ENCODE results near the gene PARP14. TPM values are rescaled to one million over a fixed set of nuclear protein-coding genes. Genes with fewer than 3 reads are reported as not detected.

PARP14 gene
- polyA plus RNA-seq, 1 donor from 2014 or later = not detected

GRCh38 chr3:122760453-122761271 lies 80.0 kb downstream of the PARP14 start:
- Histone ChIP-seq H3K36me3 (ENCODE audit: insufficient read depth, low read length) (no peaks in the 10 kb centered on the region), H3K9me3 (ENCODE audit: low read length) (no peaks in the 10 kb centered on the region), H3K27me3 (ENCODE audit: insufficient read depth, low read depth, low read length) (no peaks in the 10 kb centered on the region), H3K27ac (ENCODE audit: low read length) (peak overlapping the region; percentile 6), H3F3A (ENCODE audit: insufficient read depth, low read length, poor library complexity, severe bottlenecking) (no peaks in the 10 kb centered on the region), H2AFZ (ENCODE audit: low read depth, low read length) (no peak overlapping the region), H3K79me2 (replicated peaks; ENCODE audit: insufficient read depth, low read length) (no peaks in the 10 kb centered on the region), H3K4me3 (ENCODE audit: low read length) (peak overlapping the region; percentile 26), H4K20me1 (ENCODE audit: insufficient read depth) (no peaks in the 10 kb centered on the region), H3K4me2 (ENCODE audit: low read length) (no peak overlapping the region), H3K9me2 (ENCODE audit: insufficient read depth, low read length) (no peaks in the 10 kb centered on the region), H3K9ac (ENCODE audit: low read length) (no peak overlapping the region)
- TF ChIP-seq EZH2 (IDR thresholded peaks at IDR 0.05; ENCODE audit: borderline replicate concordance, insufficient read depth, low read length, poor library complexity, severe bottlenecking) = no peak
- no peak for TF ChIP-seq TAF1 (IDR thresholded peaks at IDR 0.05; ENCODE audit: low read depth)
- TF ChIP-seq MXI1 (conservative IDR thresholded peaks at IDR 0.05; ENCODE audit: poor library complexity, severe bottlenecking) = peak; percentile 71
- TF ChIP-seq REST (IDR thresholded peaks at IDR 0.05; ENCODE audit: borderline replicate concordance) = no peak
- no peak for TF ChIP-seq POLR2AphosphoS5 (IDR thresholded peaks at IDR 0.05)
- no peak for TF ChIP-seq EP300 (conservative IDR thresholded peaks at IDR 0.05; ENCODE audit: poor library complexity, severe bottlenecking)
- no peak for TF ChIP-seq CTCF (IDR thresholded peaks at IDR 0.05; ENCODE audit: poor library complexity, severe bottlenecking)
- no peak for TF ChIP-seq SMC3 (conservative IDR thresholded peaks at IDR 0.05; ENCODE audit: poor library complexity)

GRCh38 chr3:122766430-122766829 lies 85.8 kb downstream of the PARP14 start:
- H3K9me3 ChIP-seq (ENCODE audit: low read length) = no peaks in the 10 kb centered on the region
- no peaks in the 10 kb centered on the region for H3F3A ChIP-seq (ENCODE audit: insufficient read depth, low read length, poor library complexity, severe bottlenecking)
- no peak overlapping the region for H3K4me2 ChIP-seq (ENCODE audit: low read length)
- H3K27ac ChIP-seq (ENCODE audit: low read length) = no peak overlapping the region
- H3K9ac ChIP-seq (ENCODE audit: low read length) = no peak overlapping the region
- H3K36me3 ChIP-seq (ENCODE audit: insufficient read depth, low read length) = no peaks in the 10 kb centered on the region
- H4K20me1 ChIP-seq (ENCODE audit: insufficient read depth) = no peaks in the 10 kb centered on the region
- no peaks in the 10 kb centered on the region for H3K9me2 ChIP-seq (ENCODE audit: insufficient read depth, low read length)
- H2AFZ ChIP-seq (ENCODE audit: low read depth, low read length) = no peak overlapping the region
- TF ChIP-seq EZH2 (IDR thresholded peaks at IDR 0.05; ENCODE audit: borderline replicate concordance, insufficient read depth, low read length, poor library complexity, severe bottlenecking) (no peak), RAD21 (conservative IDR thresholded peaks at IDR 0.05) (no peak), EP300 (conservative IDR thresholded peaks at IDR 0.05; ENCODE audit: poor library complexity, severe bottlenecking) (no peak), CTCF (IDR thresholded peaks at IDR 0.05; ENCODE audit: poor library complexity, severe bottlenecking) (no peak), REST (IDR thresholded peaks at IDR 0.05; ENCODE audit: borderline replicate concordance) (no peak), MXI1 (conservative IDR thresholded peaks at IDR 0.05; ENCODE audit: poor library complexity, severe bottlenecking) (no peak), SMC3 (conservative IDR thresholded peaks at IDR 0.05; ENCODE audit: poor library complexity) (no peak), TAF1 (IDR thresholded peaks at IDR 0.05; ENCODE audit: low read depth) (no peak), POLR2AphosphoS5 (IDR thresholded peaks at IDR 0.05) (no peak)
- no peaks in the 10 kb centered on the region for H3K79me2 ChIP-seq (replicated peaks; ENCODE audit: insufficient read depth, low read length)
- no peak overlapping the region for H3K4me3 ChIP-seq (ENCODE audit: low read length)
- H3K27me3 ChIP-seq (ENCODE audit: insufficient read depth, low read depth, low read length) = no peaks in the 10 kb centered on the region

Measured in neural cell (in vitro differentiated cells).